Psoas muscle (tissue), 8 donors: Measurements from ENCODE around the gene DCTN2. TPM values are rescaled to one million over a fixed set of nuclear protein-coding genes. Genes with fewer than 3 reads are reported as not detected.

Experiments
- ATAC-seq, 4 donors: fragments of 200-7000 bp; cut with Tn5 transposase; one replicate each; pipeline ENCODE4 v1.9.1; 2020; ENCODE audit warnings: moderate library complexity in 3 of 4, mild to moderate bottlenecking in 2 of 4
- DNase-seq, 2 donors: peaks; one replicate each; pipeline ENCODE4 v3.0.0-alpha.2; 2020
- H3K27ac ChIP-seq: fragments of 200-600 bp; one replicate; pipeline ENCODE4 v1.8.0; 2022
- H3K27me3 ChIP-seq, 3 donors: fragments of 200-600 bp in 1 of 3; one replicate each; pipeline versions ENCODE4 v1.6.1 to v1.8.0; 2013 to 2022; ENCODE audit warnings: low read length in 2 of 3, mild to moderate bottlenecking in 2 of 3, moderate library complexity in 1 of 3; ENCODE audit not compliant: insufficient read depth in 3 of 3
- H3K36me3 ChIP-seq, 2 donors: fragments of 200-600 bp in 1 of 2; one replicate each; pipeline versions ENCODE4 v1.6.1 to v1.8.0; 2013 to 2022; ENCODE audit warnings: low read depth in 1 of 2, mild to moderate bottlenecking in 1 of 2, moderate library complexity in 1 of 2; ENCODE audit not compliant: insufficient read depth in 1 of 2
- H3K4me1 ChIP-seq: fragments of 200-600 bp; one replicate; pipeline ENCODE4 v1.8.0; 2022
- H3K4me3 ChIP-seq: fragments of 200-600 bp; one replicate; pipeline ENCODE4 v1.8.0; 2022; ENCODE audit warnings: mild to moderate bottlenecking
- H3K9me3 ChIP-seq: fragments of 200-600 bp; one replicate; pipeline ENCODE4 v1.8.0; 2022
- CTCF ChIP-seq: fragments of 200-600 bp; IDR thresholded peaks from one replicate; pipeline ENCODE4 v1.8.0; 2022; ENCODE audit warnings: antibody characterized with exemption
- WGBS, 3 donors: extraction: QIAGEN DNeasy Blood & Tissue Kit; methylation state at CpG; one replicate each; pipeline versions ENCODE4 v1.1.6 to v1.1.7; 2013; 5-methylcytosine and 5-hydroxymethylcytosine counted together
- intact Hi-C, 2 donors: fragments of 100-400 bp; cut with DNase I; formaldehyde crosslinking; loops; one replicate each; pipeline versions ENCODE4 v1.11.0 to v1.14.2; 2022
- polyA plus RNA-seq, 3 donors: library from polyadenylated mRNA; stranded (reverse); fragments of 200-250 nt; gene quantifications; one replicate each; pipeline ENCODE4 v1.2.3, GENCODE V29; 2013
- total RNA-seq, 4 donors: library from RNA; stranded (reverse); fragmentation: NEBNext Ultra II Directional in 2 of 4; extraction: Animal tissue kit (Norgen Biotek cat#: 25700) in 2 of 4; gene quantifications; one replicate each; pipeline versions ENCODE4 v1.2.1 to v1.2.4, GENCODE V29; 2021 to 2023
- donor health status: healthy with polysubstance abuse.
- donor health status: DM: no; HTN: no; CAD: no; lungs with moderate emphysema.
- donor health status: Bipolar disorder and iron deficiency.
- donor health status: healthy.
- donor health status: DM: yes; HTN: yes; CAD: no.
- donor health status: DM: no; HTN: no; CAD: no.
- donor health status: DM: no; HTN: no; CAD: no.
- donor health status: DM: yes; HTN: yes; CAD: no.

Gene DCTN2
- total and polyA plus RNA-seq, 7 donors: 91.0 to 165 (median 108) TPM

- no peaks in the 10 kb centered on the region for H3K9me3 ChIP-seq
- H3K27me3 ChIP-seq: no peaks in the 10 kb centered on the region
- H3K27ac ChIP-seq: no peak overlapping the region
- peaks cover 17 to 90% of the 10 kb centered on the region in 2 donors for H3K36me3 ChIP-seq
- intact Hi-C loops: no loop called here
- 92 to 97% (median 94%) methylated on average over 11 of the region's 11 CpGs for WGBS, 3 donors
- no peaks in the 10 kb centered on the region for H3K4me1 ChIP-seq
- no peak for TF ChIP-seq CTCF
- ATAC-seq (no peak), DNase-seq (no peak)
- no peak overlapping the region for H3K4me3 ChIP-seq
Measured at GRCh38 chr12:57500213-57500612, 46.8 kb downstream of the DCTN2 start.

- ATAC-seq (no peak), DNase-seq (no peak)
- intact Hi-C loops: no loop called here
- no peak overlapping the region for H3K27ac ChIP-seq
- H3K27me3 ChIP-seq: no peaks in the 10 kb centered on the region
- H3K36me3 ChIP-seq: peaks cover 18 to 79% of the 10 kb centered on the region in 2 donors
- WGBS, 3 donors: 93 to 98% (median 93%) methylated on average over 4 of the region's 4 CpGs
- no peak for TF ChIP-seq CTCF
- H3K4me3 ChIP-seq: no peak overlapping the region
- H3K4me1 ChIP-seq: no peaks in the 10 kb centered on the region
- no peaks in the 10 kb centered on the region for H3K9me3 ChIP-seq
Measured at GRCh38 chr12:57498571-57498970, 48.4 kb downstream of the DCTN2 start.

DNA sequence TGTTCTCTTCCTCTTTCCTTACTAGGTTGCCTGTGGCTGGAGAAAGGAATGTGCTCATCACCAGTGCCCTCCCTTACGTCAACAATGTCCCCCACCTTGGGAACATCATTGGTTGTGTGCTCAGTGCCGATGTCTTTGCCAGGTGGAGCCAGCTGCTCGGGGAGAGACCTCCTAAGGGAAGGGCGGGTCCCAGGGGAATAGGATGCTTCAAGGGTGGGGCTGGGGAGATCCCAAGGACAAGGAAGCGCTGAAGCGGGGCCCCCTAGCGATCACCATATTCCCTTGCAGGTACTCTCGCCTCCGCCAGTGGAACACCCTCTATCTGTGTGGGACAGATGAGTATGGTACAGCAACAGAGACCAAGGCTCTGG lies 48.9 kb downstream of the DCTN2 start:
- TF ChIP-seq CTCF: no peak
- Histone ChIP-seq H3K36me3 (peaks cover 18 to 74% of the 10 kb centered on the region in 2 donors), H3K27ac (no peak overlapping the region), H3K4me1 (no peaks in the 10 kb centered on the region), H3K27me3 (no peaks in the 10 kb centered on the region), H3K9me3 (no peaks in the 10 kb centered on the region), H3K4me3 (no peak overlapping the region)
- 79 to 84% (median 81%) methylated on average over 9 of the region's 9 CpGs for WGBS, 3 donors
- no peak for ATAC-seq
- no peak for DNase-seq
- intact Hi-C loops: no loop called here

DNA sequence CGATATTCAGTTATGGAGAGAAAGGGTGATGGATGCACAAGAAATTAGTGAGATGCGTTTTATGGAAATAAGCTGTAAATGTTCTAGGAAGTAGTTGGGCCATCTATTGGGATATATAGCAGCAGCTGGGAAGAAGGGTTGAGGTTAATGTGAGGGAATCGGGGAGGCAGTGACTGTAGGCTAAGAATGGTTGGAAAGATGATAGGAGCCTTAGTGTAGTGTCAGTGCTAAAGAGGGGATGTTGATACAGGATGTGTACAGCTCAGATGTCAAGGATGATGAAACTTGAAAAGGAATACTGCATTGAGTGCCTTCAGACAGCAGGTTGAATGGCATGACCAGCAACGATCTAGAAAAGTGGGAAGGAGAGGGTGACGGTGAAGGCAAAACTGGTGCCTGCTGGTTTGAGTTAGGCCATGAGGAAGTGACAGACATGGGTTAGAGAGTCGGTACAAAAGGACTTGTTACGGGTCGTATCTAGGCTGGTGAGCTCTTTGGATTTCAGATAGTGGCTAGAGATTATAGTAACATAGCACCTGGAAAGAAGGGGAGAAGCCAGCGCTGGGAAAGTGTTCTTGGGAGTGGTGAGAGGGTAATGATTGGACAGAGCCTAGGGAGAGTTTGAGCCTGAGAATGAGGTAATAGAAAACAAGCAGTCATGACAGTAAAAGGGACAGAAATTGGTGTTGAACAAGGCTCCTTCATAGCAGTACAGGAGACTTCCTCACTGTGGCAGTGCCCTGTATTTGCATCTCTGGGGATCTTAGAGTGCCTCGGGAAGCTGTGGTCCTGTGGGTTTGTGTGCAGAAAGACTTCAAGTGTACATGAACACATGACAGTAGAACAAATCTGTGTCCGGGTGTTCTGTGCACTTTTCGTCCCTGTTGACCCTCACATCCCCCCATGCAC lies 49.5 kb downstream of the DCTN2 start:
- WGBS, 3 donors: 83 to 95% (median 92%) methylated on average over 12 of the region's 12 CpGs
- H3K4me1 ChIP-seq: no peaks in the 10 kb centered on the region
- H3K27ac ChIP-seq: no peak overlapping the region
- peaks cover 23 to 72% of the 10 kb centered on the region in 2 donors for H3K36me3 ChIP-seq
- H3K27me3 ChIP-seq: no peaks in the 10 kb centered on the region
- ATAC-seq (peak in 2 of 4 donors; percentile 14 to 42), DNase-seq (no peak)
- intact Hi-C loops: no loop called here
- no peaks in the 10 kb centered on the region for H3K9me3 ChIP-seq
- H3K4me3 ChIP-seq: no peak overlapping the region
- no peak for TF ChIP-seq CTCF
